ENCODE measurements around the gene DXO. TPM values are rescaled to one million over a fixed set of nuclear protein-coding genes. Genes with fewer than 3 reads are reported as not detected.
"Not testable (repeated sequence)": the region's sequence is repeated elsewhere in the genome, so short reads cannot be mapped to it uniquely, and the experiment has no call there.

Gene DXO
- 10 to 100 TPM; 12.8 to 20.9 TPM for total RNA-seq
- long read RNA-seq, transcript DXO-201 (7 exons, 1,628 nt) = major isoform, 11 of 23 reads
- long read RNA-seq, partial matches to known transcripts = 2 of 23 reads
- long read RNA-seq, other reads (novel, unspliced or antisense) = 5 of 23 reads

GRCh38 chr6:31971993-31972708 is at the start of gene DXO:
Gene DXO, minus strand, starts transcription at chr6:31972138. Its CDS starts 463 bp downstream, at chr6:31971675.
- ATAC-seq (peak; percentile 94 to 97), DNase-seq (peak; percentile 97)
- intact Hi-C loops (cut with DNase I) = no loop called here

- ATAC-seq = peak; percentile 65 to 80
- intact Hi-C loops (cut with DNase I); DNase-seq: not testable (repeated sequence)
Measured at GRCh38 chr6:32014547-32014946, 42.6 kb upstream of the DXO start, which contains the start of gene C4B. Gene C4B, plus strand, starts transcription at chr6:32014795. Its CDS starts 51 bp downstream, at chr6:32014846.

GRCh38 chr6:32013738-32014137 is 41.8 kb upstream of the DXO start:
- DNase-seq; intact Hi-C loops (cut with DNase I): not testable (repeated sequence)
- peak in 1 of 2 donors; percentile 32 for ATAC-seq

- ATAC-seq (peak; percentile 6 to 8), DNase-seq (peak; percentile 29)
- intact Hi-C loops (cut with DNase I) = not testable (repeated sequence)
Measured at GRCh38 chr6:32012941-32013617, 41.1 kb upstream of the DXO start.

- DNase-seq = peak; percentile 14
- ATAC-seq; intact Hi-C loops (cut with DNase I): not testable (repeated sequence)
Measured at GRCh38 chr6:32010856-32011530, 39.1 kb upstream of the DXO start.

- intact Hi-C loops (cut with DNase I); ATAC-seq: not testable (repeated sequence)
- DNase-seq = peak; percentile 10
Measured at GRCh38 chr6:32009537-32009936, 37.6 kb upstream of the DXO start.

GRCh38 chr6:32008616-32009015 is 36.7 kb upstream of the DXO start:
- ATAC-seq; intact Hi-C loops (cut with DNase I): not testable (repeated sequence)
- peak; percentile 10 for DNase-seq

- ATAC-seq; DNase-seq; intact Hi-C loops (cut with DNase I): not testable (repeated sequence)
Measured at GRCh38 chr6:32008037-32008436, 36.1 kb upstream of the DXO start.

GRCh38 chr6:32007086-32007485 is 35.1 kb upstream of the DXO start:
- DNase-seq = peak; percentile 7
- not testable (repeated sequence) for ATAC-seq

GRCh38 chr6:32005991-32006529 is 34.1 kb upstream of the DXO start:
- DNase-seq = peak; percentile 16
- ATAC-seq; intact Hi-C loops (cut with DNase I): not testable (repeated sequence)

More at GRCh38 chr6:32007086-32007485, 35.1 kb upstream of the DXO start:
- intact Hi-C loops (cut with DNase I) = not testable (repeated sequence)

GRCh38 chr6:32005538-32005880 is 33.6 kb upstream of the DXO start:
- intact Hi-C loops (cut with DNase I); ATAC-seq: not testable (repeated sequence)
- DNase-seq = peak; percentile 26

- DNase-seq; intact Hi-C loops (cut with DNase I); ATAC-seq: not testable (repeated sequence)
Measured at GRCh38 chr6:32004864-32005537, 33.1 kb upstream of the DXO start.

GRCh38 chr6:32004393-32004792 is 32.5 kb upstream of the DXO start:
- DNase-seq; ATAC-seq; intact Hi-C loops (cut with DNase I): not testable (repeated sequence)

- intact Hi-C loops (cut with DNase I); DNase-seq: not testable (repeated sequence)
- peak; percentile 10 to 41 for ATAC-seq
Measured at GRCh38 chr6:32003301-32003700, 31.4 kb upstream of the DXO start.

GRCh38 chr6:32002546-32003268 is 30.8 kb upstream of the DXO start:
- intact Hi-C loops (cut with DNase I); DNase-seq: not testable (repeated sequence)
- peak; percentile 73 to 75 for ATAC-seq

- intact Hi-C loops (cut with DNase I); ATAC-seq: not testable (repeated sequence)
- peak; percentile 20 for DNase-seq
Measured at GRCh38 chr6:31996385-31996784, 24.4 kb upstream of the DXO start.

- DNase-seq = peak; percentile 3
- intact Hi-C loops (cut with DNase I); ATAC-seq: not testable (repeated sequence)
Measured at GRCh38 chr6:31994421-31994820, 22.5 kb upstream of the DXO start.

GRCh38 chr6:31989363-31989762 is 17.4 kb upstream of the DXO start:
- ATAC-seq, DNase-seq: not testable (repeated sequence)

More at GRCh38 chr6:31989363-31989762, 17.4 kb upstream of the DXO start:
- intact Hi-C loops (cut with DNase I) = not testable (repeated sequence)

Data from left cardiac atrium (tissue), 4 donors.